Measurements from ENCODE around the gene PLEKHA7.
A peak's percentile ranks its signal among the peaks of the same experiment; 100 is the strongest.
"Not testable (repeated sequence)": the region's sequence is repeated elsewhere in the genome, so short reads cannot be mapped to it uniquely, and the experiment has no call there.

Gene PLEKHA7

DNA sequence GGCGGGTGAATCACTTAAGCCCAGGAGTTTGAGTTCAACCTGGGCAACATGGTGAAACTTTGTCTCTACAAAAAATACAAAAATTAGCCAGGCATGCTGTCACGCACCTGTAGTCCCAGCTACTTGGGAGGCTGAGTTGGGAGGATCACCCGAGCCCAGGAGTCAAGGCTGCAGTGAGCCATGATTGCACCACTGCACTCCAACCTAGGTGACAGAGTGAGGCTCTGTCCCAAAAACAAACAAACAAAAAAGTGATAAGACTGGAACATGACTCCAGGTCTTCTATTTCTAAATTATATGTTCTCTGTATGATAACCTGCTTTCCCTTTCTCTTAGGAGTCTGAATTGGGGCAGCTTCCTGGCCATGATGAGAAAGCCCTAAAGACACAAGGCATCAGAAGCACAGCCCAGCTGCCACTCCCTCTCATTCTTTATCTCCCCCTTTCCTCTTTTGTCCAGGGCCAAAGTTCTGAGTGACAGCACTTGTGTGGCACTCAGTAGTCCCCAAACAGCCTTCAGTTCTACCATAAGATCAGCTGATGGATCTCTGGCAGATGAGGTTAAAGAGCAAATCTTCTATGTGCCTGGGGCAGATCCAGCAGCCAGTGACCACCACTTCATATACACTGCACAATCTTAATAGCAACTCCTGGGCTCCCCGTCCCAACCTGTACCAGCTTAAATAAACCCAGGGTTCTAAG is 139.8 kb downstream of the PLEKHA7 start:
- DNase-seq = no peak

GRCh38 chr11:16873289-16873688 is 140.9 kb downstream of the PLEKHA7 start:
- no peak for DNase-seq

GRCh38 chr11:16871368-16871767 is 142.8 kb downstream of the PLEKHA7 start:
- no peak for DNase-seq

GRCh38 chr11:16867097-16867496 is 147.1 kb downstream of the PLEKHA7 start:
- no peak for DNase-seq

- DNase-seq = not testable (repeated sequence)
These were observed 149.8 kb downstream of the PLEKHA7 start for GRCh38 chr11:16864428-16864827.

DNA sequence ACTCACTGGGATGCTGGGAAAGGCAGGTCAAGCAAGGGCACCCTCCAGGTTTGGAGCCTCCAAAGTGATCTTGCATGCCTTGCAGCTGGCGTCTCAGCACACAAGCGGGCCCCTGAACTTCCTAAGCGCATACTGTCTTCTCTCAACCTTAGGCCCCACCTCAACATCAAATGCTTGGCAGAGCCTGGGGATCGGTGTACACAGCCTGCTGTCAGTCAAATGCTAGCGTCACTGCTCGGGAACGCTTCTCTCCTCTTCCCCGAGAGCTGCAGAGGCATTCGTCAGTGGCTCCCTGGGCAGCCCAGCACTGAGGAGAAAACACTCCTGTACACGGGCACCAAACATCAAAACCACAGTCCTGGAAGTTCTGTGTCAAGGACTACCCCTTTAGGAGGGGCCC is 150.8 kb downstream of the PLEKHA7 start:
- no peak for DNase-seq

GRCh38 chr11:16862726-16863125 is 151.5 kb downstream of the PLEKHA7 start:
- no peak for DNase-seq

DNA sequence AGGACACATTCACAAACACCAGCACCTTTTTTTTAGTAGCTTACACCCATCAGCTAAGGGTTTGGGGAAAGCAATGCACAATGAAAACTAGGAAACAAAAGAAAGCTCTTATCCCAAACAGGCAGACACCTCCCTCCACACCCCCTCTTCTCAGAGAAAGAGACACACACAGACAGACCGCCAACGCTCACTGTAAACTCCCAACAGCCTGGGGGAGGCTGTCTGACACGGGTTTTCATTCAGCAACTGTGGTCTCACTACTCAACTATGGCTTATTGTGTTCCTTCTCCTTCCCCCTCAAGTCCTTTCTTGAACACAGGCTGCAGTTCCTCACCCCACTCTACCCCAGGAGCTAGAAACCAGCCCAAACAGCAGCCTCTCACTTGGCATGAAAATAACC is 152.4 kb downstream of the PLEKHA7 start:
- no peak for DNase-seq

DNA sequence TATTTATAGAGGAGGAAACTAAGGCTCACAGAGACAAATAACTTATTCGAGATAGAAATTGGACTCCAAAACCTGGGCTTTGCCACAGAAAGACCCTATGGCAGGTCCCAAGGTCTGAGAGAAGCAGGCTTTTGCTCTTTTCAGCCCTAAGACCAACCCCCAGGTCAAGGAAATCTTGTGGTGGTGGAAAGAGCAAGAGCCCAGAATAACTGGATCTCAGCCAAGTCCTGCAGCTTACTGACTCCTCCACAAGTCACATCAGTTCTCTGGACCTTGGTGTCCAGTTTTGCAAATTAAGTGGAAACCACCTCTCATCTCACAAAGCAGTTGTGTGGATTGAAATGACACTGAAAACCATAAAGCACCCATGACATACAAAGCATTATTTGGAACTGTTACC is 153.6 kb downstream of the PLEKHA7 start:
- no peak for DNase-seq

DNA sequence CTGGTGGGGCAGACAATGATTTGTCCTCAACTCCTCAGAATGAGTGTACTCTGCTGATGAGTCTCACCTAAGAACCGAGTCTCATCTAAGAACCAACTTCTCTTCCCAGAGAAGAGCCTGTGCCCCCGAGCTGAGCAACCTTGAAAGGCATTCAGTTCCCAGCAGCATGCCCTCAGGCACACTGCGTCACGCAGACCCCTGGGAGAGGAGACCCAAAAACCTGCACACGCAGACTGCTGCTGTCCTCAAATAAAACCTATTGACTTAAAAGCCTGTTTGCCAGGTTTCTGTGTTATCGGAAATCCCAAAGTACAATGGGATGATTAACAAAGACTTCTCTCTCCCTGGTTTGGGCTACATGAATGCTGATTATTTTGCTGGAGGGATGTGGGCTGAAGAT is 154.6 kb downstream of the PLEKHA7 start:
- no peak for DNase-seq

DNA sequence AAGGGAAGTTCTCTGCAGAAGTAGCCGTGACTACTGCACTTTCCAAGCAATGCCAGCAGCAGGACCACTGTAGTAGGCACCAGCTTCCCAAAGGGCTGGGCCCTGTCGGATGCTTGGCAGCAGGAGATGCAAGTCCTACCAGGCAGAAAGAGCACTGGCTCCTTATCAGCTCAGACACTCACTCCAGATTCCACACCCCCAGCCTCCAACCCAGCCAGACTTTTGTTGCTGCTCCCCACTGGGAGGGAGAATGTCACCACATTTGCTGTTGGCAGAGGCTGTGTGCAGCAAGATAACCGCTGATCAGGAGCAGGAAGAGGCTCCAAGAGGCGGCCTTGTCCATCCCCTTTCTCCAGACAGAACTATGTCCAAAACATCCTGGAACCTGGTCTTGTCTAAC is 157.0 kb downstream of the PLEKHA7 start:
- no peak for DNase-seq

GRCh38 chr11:16856022-16856471 is 158.2 kb downstream of the PLEKHA7 start:
- DNase-seq = peak in 1 of 2 experiments; percentile 38

GRCh38 chr11:16854979-16855378 is 159.2 kb downstream of the PLEKHA7 start:
- DNase-seq = no peak

GRCh38 chr11:16853859-16854258 is 160.4 kb downstream of the PLEKHA7 start:
- no peak for DNase-seq

GRCh38 chr11:16853266-16853665 is 160.9 kb downstream of the PLEKHA7 start:
- DNase-seq = no peak

- DNase-seq = no peak
These were observed 167.9 kb downstream of the PLEKHA7 start for GRCh38 chr11:16846305-16846704.

- no peak for DNase-seq
These were observed 169.9 kb downstream of the PLEKHA7 start for GRCh38 chr11:16844268-16844771.

DNA sequence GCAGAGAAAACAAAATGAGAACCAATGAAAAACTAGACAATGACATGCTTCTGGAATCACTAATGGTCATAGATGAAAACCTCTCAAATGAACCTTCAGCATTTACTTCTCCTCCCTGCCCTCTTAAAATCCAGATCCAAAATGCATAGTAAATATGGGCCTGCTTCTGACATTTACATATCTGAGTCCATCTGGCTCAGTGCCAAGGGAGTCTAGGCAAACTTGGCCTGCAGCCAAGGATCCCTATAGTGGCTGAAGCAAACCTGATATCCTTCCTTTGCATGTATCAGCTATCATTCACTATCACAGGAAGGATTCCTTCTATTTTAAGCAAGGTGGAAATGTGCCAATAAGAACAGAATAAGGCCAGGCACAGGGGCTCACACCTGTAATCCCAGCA is 170.9 kb downstream of the PLEKHA7 start:
- peak; percentile 17 to 59 for DNase-seq

- peak; percentile 62 to 88 for DNase-seq
These were observed 172.2 kb downstream of the PLEKHA7 start for GRCh38 chr11:16841984-16842383.

DNA sequence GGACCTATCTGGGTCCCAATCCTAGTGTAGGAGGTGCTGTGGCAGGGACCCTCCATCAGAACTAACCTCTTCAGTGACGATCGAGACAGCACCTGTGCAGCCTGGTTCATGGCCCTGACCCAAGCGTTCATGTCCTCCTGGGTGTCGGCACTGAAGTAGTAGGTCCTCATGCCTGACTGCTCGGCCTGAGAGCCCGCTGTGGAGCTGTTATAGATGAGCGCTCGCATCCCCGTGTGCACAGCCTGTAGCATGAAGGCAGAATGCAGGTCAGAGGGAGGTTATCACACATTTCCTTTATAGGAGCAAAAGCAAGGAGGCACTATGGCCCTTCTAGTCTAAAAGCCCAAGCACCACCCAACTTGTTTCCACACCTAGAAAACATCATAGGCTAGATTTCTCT is 172.7 kb downstream of the PLEKHA7 start:
- DNase-seq = no peak

DNA sequence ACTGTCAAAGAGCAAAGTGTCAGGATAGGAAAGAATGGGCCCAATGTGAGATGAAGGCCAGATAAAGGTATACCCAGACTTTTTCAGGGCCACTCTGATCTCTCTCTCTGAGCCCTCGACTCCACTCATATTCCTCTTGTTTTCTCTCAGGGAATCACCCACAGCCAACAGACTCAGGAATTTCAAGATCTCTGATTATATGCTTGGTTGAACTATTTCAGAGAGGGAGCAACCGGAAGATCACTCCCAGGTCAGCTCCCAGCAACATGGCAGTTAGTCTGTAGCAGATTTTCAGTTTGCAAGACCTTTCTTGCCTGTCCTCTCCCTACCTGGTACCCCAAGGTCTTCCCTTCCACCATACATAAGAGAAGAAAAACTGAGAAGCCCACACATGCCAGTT is 173.3 kb downstream of the PLEKHA7 start:
- DNase-seq = no peak

GRCh38 chr11:16839821-16840220 is 174.4 kb downstream of the PLEKHA7 start:
- DNase-seq = no peak

DNA sequence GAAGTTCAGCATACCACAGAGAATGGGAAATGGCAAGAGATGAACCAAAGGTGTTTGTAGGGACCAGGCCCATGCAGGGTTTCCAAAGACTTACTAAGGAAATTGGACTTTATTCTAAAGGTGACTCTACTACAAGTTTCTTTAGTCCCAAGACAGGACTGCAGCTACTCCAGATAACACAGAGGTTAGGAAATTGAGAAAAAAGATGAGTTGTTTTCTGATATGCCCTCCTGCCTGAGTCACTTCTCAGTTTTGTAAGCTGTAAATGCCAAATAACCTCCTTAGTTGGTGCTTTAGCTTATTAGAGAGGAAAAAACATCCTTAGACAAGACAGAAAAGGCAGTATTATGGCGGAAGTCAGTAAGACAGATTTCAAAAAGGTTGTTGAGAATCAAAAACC is 179.8 kb downstream of the PLEKHA7 start:
- no peak for DNase-seq

DNA sequence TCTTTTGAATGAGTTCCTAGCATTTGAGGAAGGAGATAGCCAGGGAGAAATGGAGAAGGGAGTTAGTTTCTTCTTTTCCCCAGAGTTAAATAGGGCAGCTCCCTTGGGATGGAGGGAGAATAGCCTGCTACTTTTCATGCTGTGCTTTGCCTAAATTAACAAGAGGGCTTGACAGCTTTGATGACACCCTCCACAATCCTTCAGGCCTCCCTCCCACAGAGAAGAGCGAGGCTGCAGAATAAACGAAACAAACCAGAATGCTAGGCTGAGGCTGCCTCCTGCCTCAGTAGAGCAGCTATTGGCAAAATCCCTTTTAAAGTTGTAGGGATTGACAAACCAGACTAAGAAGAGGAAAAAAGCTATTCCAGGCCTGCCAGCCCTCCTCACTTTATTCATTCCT is 181.2 kb downstream of the PLEKHA7 start:
- DNase-seq = no peak

- DNase-seq = no peak
These were observed 182.0 kb downstream of the PLEKHA7 start for GRCh38 chr11:16832193-16832539.
